GM18907 (cell line): ENCODE measurements around the gene CH25H.
A peak's percentile ranks its signal among the peaks of the same experiment; 100 is the strongest.
"Not testable (repeated sequence)": the region's sequence is repeated elsewhere in the genome, so short reads cannot be mapped to it uniquely, and the experiment has no call there.

ENCODE experiments used
- ATAC-seq: cut with Tn5 transposase; IDR thresholded peaks from one replicate; pipeline ENCODE4 v1.9.1; 2021; ENCODE audit warnings: mild to moderate bottlenecking, moderate library complexity; ENCODE audit not compliant: unreplicated experiment

CH25H gene

GRCh38 chr10:89207181-89207800 lies at the start of gene CH25H:
Gene CH25H (minus strand): TSS chr10:89207317. CDS start chr10:89207292, 25 bp downstream.
- ATAC-seq, result no peak

GRCh38 chr10:89256340-89256739 lies 49.2 kb upstream of the CH25H start:
- no peak for ATAC-seq

GRCh38 chr10:89255793-89256192 lies 48.7 kb upstream of the CH25H start:
- ATAC-seq, result no peak

- ATAC-seq, result not testable (repeated sequence)
These were observed 48.0 kb upstream of the CH25H start for GRCh38 chr10:89255091-89255579.

GRCh38 chr10:89252225-89252585 lies 45.1 kb upstream of the CH25H start:
- ATAC-seq, result no peak

- ATAC-seq, result peak; percentile 95
These were observed 44.5 kb upstream of the CH25H start, which contains the start of gene LIPA for GRCh38 chr10:89251409-89252224. Gene LIPA (minus strand): TSS chr10:89251775. CDS start chr10:89247648, 4,127 bp downstream.

- ATAC-seq, result no peak
These were observed 43.8 kb upstream of the CH25H start for GRCh38 chr10:89250865-89251408.

GRCh38 chr10:89248990-89249389 lies 41.9 kb upstream of the CH25H start:
- no peak for ATAC-seq

GRCh38 chr10:89247623-89248022 lies 40.5 kb upstream of the CH25H start:
- not testable (repeated sequence) for ATAC-seq

- ATAC-seq, result peak; percentile 58
These were observed 38.7 kb upstream of the CH25H start for GRCh38 chr10:89245802-89246201.

GRCh38 chr10:89242840-89243568 lies 35.9 kb upstream of the CH25H start:
- ATAC-seq, result no peak

GRCh38 chr10:89242345-89242684 lies 35.2 kb upstream of the CH25H start:
- peak; percentile 17 for ATAC-seq

- ATAC-seq, result peak; percentile 40
These were observed 34.6 kb upstream of the CH25H start for GRCh38 chr10:89241486-89242344.

- ATAC-seq, result no peak
These were observed 33.9 kb upstream of the CH25H start for GRCh38 chr10:89241026-89241425.

- no peak for ATAC-seq
These were observed 33.4 kb upstream of the CH25H start for GRCh38 chr10:89240519-89240918.

- no peak for ATAC-seq
These were observed 32.0 kb upstream of the CH25H start for GRCh38 chr10:89238956-89239644.

- ATAC-seq, result no peak
These were observed 30.7 kb upstream of the CH25H start for GRCh38 chr10:89237849-89238248.

- no peak for ATAC-seq
These were observed 29.2 kb upstream of the CH25H start for GRCh38 chr10:89236226-89236797.

GRCh38 chr10:89235073-89235798 lies 28.1 kb upstream of the CH25H start:
- no peak for ATAC-seq
